ENCODE data around the gene CUBN. TPM values are rescaled to one million over a fixed set of nuclear protein-coding genes. Genes with fewer than 3 reads are reported as not detected.

Gene CUBN
- total RNA-seq, 4 donors from 2014 or later, result 9.2 to 38.9 (median 25.4) TPM

GRCh38 chr10:17043586-17043985 lies 86.0 kb downstream of the CUBN start:
- no peak for TF ChIP-seq EP300 (IDR thresholded peaks at IDR 0.05)
- no peak for TF ChIP-seq POLR2A (IDR thresholded peaks at IDR 0.05)
- no peak for TF ChIP-seq CTCF (IDR thresholded peaks at IDR 0.05)
- H3K27me3 ChIP-seq, result no peaks in the 10 kb centered on the region
- 81% methylated on average over 8 of the region's 8 CpGs for WGBS, 2 donors

GRCh38 chr10:17041626-17042520 lies 87.7 kb downstream of the CUBN start:
- TF ChIP-seq POLR2A (IDR thresholded peaks at IDR 0.05), result no peak
- TF ChIP-seq CTCF (IDR thresholded peaks at IDR 0.05), result no peak
- TF ChIP-seq EP300 (IDR thresholded peaks at IDR 0.05), result no peak
- Histone ChIP-seq H3K4me1 (peaks cover 0 to 39% (median 15%) of the 10 kb centered on the region in 4 donors), H3K36me3 (no peaks in the 10 kb centered on the region), H3K27ac (peak overlapping the region; percentile 25 to 83 (median 62)), H3K27me3 (no peaks in the 10 kb centered on the region), H3K4me3 (no peak overlapping the region), H3K9me3 (no peaks in the 10 kb centered on the region)
- DNase-seq (ENCODE audit: low spot score in 2 of 2), result no peak
- 47 to 51% methylated on average over 7 of the region's 7 CpGs for WGBS, 2 donors

More at GRCh38 chr10:17043586-17043985, 86.0 kb downstream of the CUBN start:
- Histone ChIP-seq H3K4me1 (peaks cover 0 to 25% (median 11%) of the 10 kb centered on the region in 4 donors), H3K36me3 (no peaks in the 10 kb centered on the region), H3K27ac (peak overlapping the region in 2 of 4 donors; percentile 39 to 79), H3K9me3 (no peaks in the 10 kb centered on the region), H3K4me3 (no peak overlapping the region)
- DNase-seq (ENCODE audit: low spot score in 2 of 2), result no peak

GRCh38 chr10:17038627-17039026 lies 91.0 kb downstream of the CUBN start:
- Histone ChIP-seq H3K27ac (peak overlapping the region; percentile 73 to 88 (median 84)), H3K36me3 (no peaks in the 10 kb centered on the region), H3K4me1 (peaks cover 0 to 39% (median 15%) of the 10 kb centered on the region in 4 donors), H3K9me3 (no peaks in the 10 kb centered on the region), H3K4me3 (no peak overlapping the region), H3K27me3 (no peaks in the 10 kb centered on the region)
- WGBS, 2 donors, result 20 to 24% methylated on average over 5 of the region's 5 CpGs
- DNase-seq (ENCODE audit: low spot score in 2 of 2), result peak; percentile 60 to 84
- TF ChIP-seq POLR2A (IDR thresholded peaks at IDR 0.05) (no peak), CTCF (IDR thresholded peaks at IDR 0.05) (peak in 1 of 5 experiments; percentile 29), EP300 (IDR thresholded peaks at IDR 0.05) (peak; percentile 97 to 98)

- DNase-seq (ENCODE audit: low spot score in 2 of 2), result no peak
- Histone ChIP-seq H3K27ac (peak overlapping the region; percentile 73 to 88 (median 84)), H3K36me3 (no peaks in the 10 kb centered on the region), H3K4me1 (peaks cover 0 to 39% (median 15%) of the 10 kb centered on the region in 4 donors), H3K27me3 (no peaks in the 10 kb centered on the region), H3K4me3 (no peak overlapping the region), H3K9me3 (no peaks in the 10 kb centered on the region)
- 79 to 94% methylated on average over 6 of the region's 6 CpGs for WGBS, 2 donors
- TF ChIP-seq CTCF (IDR thresholded peaks at IDR 0.05) (no peak), POLR2A (IDR thresholded peaks at IDR 0.05) (no peak), EP300 (IDR thresholded peaks at IDR 0.05) (no peak)
These were observed 91.7 kb downstream of the CUBN start for GRCh38 chr10:17037910-17038309.

- no peak for DNase-seq (ENCODE audit: low spot score in 2 of 2)
- TF ChIP-seq POLR2A (IDR thresholded peaks at IDR 0.05) (no peak), EP300 (IDR thresholded peaks at IDR 0.05) (no peak), CTCF (IDR thresholded peaks at IDR 0.05) (no peak)
- H3K4me1 ChIP-seq, result peaks cover 0 to 39% (median 13%) of the 10 kb centered on the region in 4 donors
- 67 to 70% methylated on average over 1 of the region's 1 CpG for WGBS, 2 donors
- peak overlapping the region in 2 of 4 donors; percentile 83 to 88 for H3K27ac ChIP-seq
- no peaks in the 10 kb centered on the region for H3K27me3 ChIP-seq
- no peaks in the 10 kb centered on the region for H3K36me3 ChIP-seq
- no peaks in the 10 kb centered on the region for H3K9me3 ChIP-seq
- H3K4me3 ChIP-seq, result no peak overlapping the region
These were observed 94.2 kb downstream of the CUBN start for GRCh38 chr10:17035446-17035845.

All from tibial nerve (tissue), 4 donors.